Psoas muscle (tissue), 8 donors: ENCODE data around the gene TENM4. TPM values are rescaled to one million over a fixed set of nuclear protein-coding genes. Genes with fewer than 3 reads are reported as not detected.

ENCODE experiments used
- ATAC-seq, 4 donors: fragments of 200-7000 bp; cut with Tn5 transposase; one replicate each; pipeline ENCODE4 v1.9.1; 2020; ENCODE audit warnings: moderate library complexity in 3 of 4, mild to moderate bottlenecking in 2 of 4
- DNase-seq, 2 donors: peaks; one replicate each; pipeline ENCODE4 v3.0.0-alpha.2; 2020
- H3K27ac ChIP-seq: fragments of 200-600 bp; one replicate; pipeline ENCODE4 v1.8.0; 2022
- H3K27me3 ChIP-seq, 3 donors: fragments of 200-600 bp in 1 of 3; one replicate each; pipeline versions ENCODE4 v1.6.1 to v1.8.0; 2013 to 2022; ENCODE audit warnings: low read length in 2 of 3, mild to moderate bottlenecking in 2 of 3, moderate library complexity in 1 of 3; ENCODE audit not compliant: insufficient read depth in 3 of 3
- H3K36me3 ChIP-seq, 2 donors: fragments of 200-600 bp in 1 of 2; one replicate each; pipeline versions ENCODE4 v1.6.1 to v1.8.0; 2013 to 2022; ENCODE audit warnings: low read depth in 1 of 2, mild to moderate bottlenecking in 1 of 2, moderate library complexity in 1 of 2; ENCODE audit not compliant: insufficient read depth in 1 of 2
- H3K4me1 ChIP-seq: fragments of 200-600 bp; one replicate; pipeline ENCODE4 v1.8.0; 2022
- H3K4me3 ChIP-seq: fragments of 200-600 bp; one replicate; pipeline ENCODE4 v1.8.0; 2022; ENCODE audit warnings: mild to moderate bottlenecking
- H3K9me3 ChIP-seq: fragments of 200-600 bp; one replicate; pipeline ENCODE4 v1.8.0; 2022
- CTCF ChIP-seq: fragments of 200-600 bp; IDR thresholded peaks from one replicate; pipeline ENCODE4 v1.8.0; 2022; ENCODE audit warnings: antibody characterized with exemption
- WGBS, 3 donors: extraction: QIAGEN DNeasy Blood & Tissue Kit; methylation state at CpG; one replicate each; pipeline versions ENCODE4 v1.1.6 to v1.1.7; 2013; 5-methylcytosine and 5-hydroxymethylcytosine counted together
- intact Hi-C, 2 donors: fragments of 100-400 bp; cut with DNase I; formaldehyde crosslinking; loops; one replicate each; pipeline versions ENCODE4 v1.11.0 to v1.14.2; 2022
- polyA plus RNA-seq, 3 donors: library from polyadenylated mRNA; stranded (reverse); fragments of 200-250 nt; gene quantifications; one replicate each; pipeline ENCODE4 v1.2.3, GENCODE V29; 2013
- total RNA-seq, 4 donors: library from RNA; stranded (reverse); fragmentation: NEBNext Ultra II Directional in 2 of 4; extraction: Animal tissue kit (Norgen Biotek cat#: 25700) in 2 of 4; gene quantifications; one replicate each; pipeline versions ENCODE4 v1.2.1 to v1.2.4, GENCODE V29; 2021 to 2023
- donor health status: healthy with polysubstance abuse.
- donor health status: DM: no; HTN: no; CAD: no; lungs with moderate emphysema.
- donor health status: Bipolar disorder and iron deficiency.
- donor health status: healthy.
- donor health status: DM: yes; HTN: yes; CAD: no.
- donor health status: DM: no; HTN: no; CAD: no.
- donor health status: DM: no; HTN: no; CAD: no.
- donor health status: DM: yes; HTN: yes; CAD: no.

Gene TENM4
- total and polyA plus RNA-seq, 7 donors: 0.05 to 1.7 (median 0.48) TPM

- H3K36me3 ChIP-seq: no peaks in the 10 kb centered on the region
- DNase-seq (no peak), ATAC-seq (no peak)
- no peak for TF ChIP-seq CTCF
- H3K27ac ChIP-seq: no peak overlapping the region
- no peak overlapping the region for H3K4me3 ChIP-seq
- H3K4me1 ChIP-seq: no peaks in the 10 kb centered on the region
- WGBS, 3 donors: 79 to 85% (median 81%) methylated on average over 5 of the region's 5 CpGs
- H3K27me3 ChIP-seq: no peaks in the 10 kb centered on the region
- H3K9me3 ChIP-seq: no peaks in the 10 kb centered on the region
- intact Hi-C loops: no loop called here
Observed at GRCh38 chr11:79331203-79331901, 109.5 kb downstream of the TENM4 start.

- 24 to 50% (median 25%) methylated on average over 8 of the region's 8 CpGs for WGBS, 3 donors
- intact Hi-C loops: no loop called here
- TF ChIP-seq CTCF: no peak
- H3K27me3 ChIP-seq: no peaks in the 10 kb centered on the region
- H3K36me3 ChIP-seq: no peaks in the 10 kb centered on the region
- H3K27ac ChIP-seq: no peak overlapping the region
- H3K4me1 ChIP-seq: no peaks in the 10 kb centered on the region
- no peaks in the 10 kb centered on the region for H3K9me3 ChIP-seq
- DNase-seq (no peak), ATAC-seq (peak in 1 of 4 donors; percentile 21)
- H3K4me3 ChIP-seq: no peak overlapping the region
Observed at GRCh38 chr11:79330651-79331050, 110.2 kb downstream of the TENM4 start.

GRCh38 chr11:79329561-79329960, 111.3 kb downstream of the TENM4 start:
- ATAC-seq (no peak), DNase-seq (no peak)
- no peak for TF ChIP-seq CTCF
- intact Hi-C loops: no loop called here
- H3K4me1 ChIP-seq: no peaks in the 10 kb centered on the region
- H3K4me3 ChIP-seq: no peak overlapping the region
- no peaks in the 10 kb centered on the region for H3K36me3 ChIP-seq
- H3K9me3 ChIP-seq: no peaks in the 10 kb centered on the region
- no peaks in the 10 kb centered on the region for H3K27me3 ChIP-seq
- H3K27ac ChIP-seq: no peak overlapping the region
- WGBS, 3 donors: 74 to 85% (median 83%) methylated on average over 6 of the region's 6 CpGs

GRCh38 chr11:79328402-79328801, 112.4 kb downstream of the TENM4 start:
- ATAC-seq (no peak), DNase-seq (no peak)
- no peaks in the 10 kb centered on the region for H3K27me3 ChIP-seq
- no peak for TF ChIP-seq CTCF
- no peaks in the 10 kb centered on the region for H3K36me3 ChIP-seq
- WGBS, 3 donors: 87 to 94% (median 92%) methylated on average over 9 of the region's 9 CpGs
- no peaks in the 10 kb centered on the region for H3K9me3 ChIP-seq
- H3K4me3 ChIP-seq: no peak overlapping the region
- intact Hi-C loops: no loop called here
- no peaks in the 10 kb centered on the region for H3K4me1 ChIP-seq
- H3K27ac ChIP-seq: no peak overlapping the region

- no peaks in the 10 kb centered on the region for H3K36me3 ChIP-seq
- intact Hi-C loops: no loop called here
- no peak overlapping the region for H3K27ac ChIP-seq
- H3K4me3 ChIP-seq: no peak overlapping the region
- no peaks in the 10 kb centered on the region for H3K27me3 ChIP-seq
- ATAC-seq (no peak), DNase-seq (no peak)
- 93 to 98% (median 94%) methylated on average over 10 of the region's 10 CpGs for WGBS, 3 donors
- no peak for TF ChIP-seq CTCF
- no peaks in the 10 kb centered on the region for H3K4me1 ChIP-seq
- no peaks in the 10 kb centered on the region for H3K9me3 ChIP-seq
Observed at GRCh38 chr11:79325851-79326250, 115.0 kb downstream of the TENM4 start.
